HG03045 (cell line): ENCODE measurements around the gene RGPD6.
A peak's percentile ranks its signal among the peaks of the same experiment; 100 is the strongest.
"Not testable (repeated sequence)": the region's sequence is repeated elsewhere in the genome, so short reads cannot be mapped to it uniquely, and the experiment has no call there.

ENCODE experiments used
- ATAC-seq: cut with Tn5 transposase; IDR thresholded peaks from one replicate; pipeline ENCODE4 v1.9.1; 2021; ENCODE audit warnings: mild to moderate bottlenecking, moderate library complexity; ENCODE audit not compliant: unreplicated experiment

The RGPD6 gene

GRCh38 chr2:110576763-110577416, at the start of gene RGPD6:
TSS of gene RGPD6 (minus strand) at chr2:110577222. CDS start at chr2:110577024, 198 bp downstream.
- peak; percentile 99 for ATAC-seq

DNA sequence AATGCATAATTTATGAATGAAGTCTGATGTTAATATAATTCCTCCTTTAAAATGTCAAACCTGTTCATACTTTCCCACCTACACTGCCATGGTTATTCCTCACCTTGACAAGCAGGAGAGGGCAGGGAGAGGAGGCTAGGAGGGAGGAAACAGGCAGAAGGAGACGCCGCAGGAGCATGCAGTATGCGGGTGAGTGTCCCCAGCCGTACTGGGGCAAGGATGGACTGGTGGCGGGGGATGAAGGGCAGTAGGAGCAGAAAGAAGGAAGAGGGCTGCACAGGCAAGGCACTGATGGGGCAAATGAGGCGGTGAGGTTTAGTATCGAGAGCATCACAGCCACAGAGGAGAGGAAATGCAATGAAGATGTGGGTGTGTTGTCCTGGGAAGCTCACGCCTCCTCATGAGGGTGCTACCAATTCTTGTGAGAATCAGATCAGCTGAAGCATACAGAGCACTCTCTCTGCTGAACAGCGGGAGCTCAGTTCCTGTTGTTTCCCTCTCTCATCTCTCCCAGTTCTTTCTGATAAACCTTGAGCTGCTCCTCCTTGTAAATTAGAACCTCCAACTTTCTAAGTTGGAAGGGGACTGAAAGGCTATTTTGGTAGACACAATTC, 42.4 kb upstream of the RGPD6 start:
- not testable (repeated sequence) for ATAC-seq

DNA sequence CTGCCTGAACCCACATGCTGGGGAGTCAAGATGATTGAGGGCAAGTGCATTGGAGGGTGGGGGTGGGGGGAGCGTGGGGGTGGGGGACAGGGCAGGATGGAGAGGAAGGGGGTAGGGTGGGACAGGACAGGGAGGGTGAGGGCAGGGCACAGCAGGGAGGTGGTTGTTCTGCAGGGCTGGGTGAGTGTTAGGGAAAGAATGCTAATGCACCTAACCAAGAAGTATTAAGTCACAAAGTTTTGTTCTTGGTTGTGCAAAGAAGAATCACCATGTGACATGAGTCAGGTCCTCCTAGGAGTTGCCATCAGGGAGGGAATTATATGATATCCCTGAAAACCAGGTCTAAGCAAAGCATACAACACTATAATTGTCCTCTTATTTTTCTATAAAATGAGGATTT, 36.9 kb upstream of the RGPD6 start:
- ATAC-seq = not testable (repeated sequence)

- ATAC-seq = peak; percentile 41
These were observed 33.7 kb upstream of the RGPD6 start for GRCh38 chr2:110610613-110611250.

GRCh38 chr2:110609843-110610612, 33.0 kb upstream of the RGPD6 start:
- peak; percentile 35 for ATAC-seq

GRCh38 chr2:110608788-110609502, 31.9 kb upstream of the RGPD6 start:
- ATAC-seq = not testable (repeated sequence)

DNA sequence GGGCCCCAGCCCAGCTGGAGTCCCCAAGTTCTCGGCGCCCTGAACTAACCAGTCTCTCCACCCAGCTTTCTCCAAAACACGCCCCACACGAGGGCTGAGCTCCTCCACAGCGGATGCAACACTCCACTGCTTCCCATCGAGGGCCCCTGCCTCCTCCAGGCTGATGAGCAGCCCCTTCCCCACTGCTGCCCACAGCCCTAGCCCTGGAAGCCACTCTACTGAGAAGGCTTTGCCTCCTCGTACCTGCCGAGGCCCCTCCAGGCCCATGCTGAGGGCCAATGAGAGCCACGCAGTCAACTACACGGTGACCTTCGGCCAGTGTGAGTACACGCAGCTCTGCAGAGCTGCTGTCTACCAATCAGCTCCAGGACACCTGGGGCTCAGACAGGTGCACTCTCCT, 28.0 kb upstream of the RGPD6 start:
- not testable (repeated sequence) for ATAC-seq

- not testable (repeated sequence) for ATAC-seq
These were observed 27.0 kb upstream of the RGPD6 start for GRCh38 chr2:110603917-110604591.

GRCh38 chr2:110602139-110602538, 25.1 kb upstream of the RGPD6 start:
- not testable (repeated sequence) for ATAC-seq

GRCh38 chr2:110591973-110592372, 15.0 kb upstream of the RGPD6 start:
- not testable (repeated sequence) for ATAC-seq

DNA sequence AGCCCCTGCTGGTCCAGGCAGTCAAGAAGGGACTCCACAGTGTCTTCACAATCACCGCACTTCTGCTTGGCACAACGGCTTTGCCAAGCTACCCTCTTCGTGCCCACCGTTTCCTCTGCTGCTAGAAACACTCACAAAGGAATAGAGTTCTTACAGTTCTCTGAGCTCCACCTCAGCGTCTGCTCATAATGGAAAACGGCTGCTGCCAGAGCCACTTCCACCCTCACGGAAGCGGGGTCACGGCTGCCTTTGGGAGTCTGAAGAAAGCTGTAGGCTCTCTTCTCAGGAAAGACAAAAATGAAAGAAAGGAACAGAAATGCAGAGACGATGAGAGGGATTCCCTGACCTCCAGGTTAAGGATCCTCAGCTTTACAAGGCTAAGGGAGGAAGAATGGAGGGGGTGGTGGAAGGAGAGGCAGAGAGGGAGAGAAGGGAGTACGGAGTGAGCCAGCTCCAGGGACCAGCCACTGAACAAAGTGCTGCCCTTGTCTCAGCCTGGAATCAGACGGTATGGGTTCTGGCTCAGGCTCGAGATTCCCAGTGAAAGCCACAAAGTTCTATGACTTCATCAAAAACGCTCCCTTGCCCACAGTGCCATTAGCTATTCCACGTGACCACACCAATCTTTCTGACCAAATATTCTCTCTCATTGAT, 12.8 kb upstream of the RGPD6 start:
- ATAC-seq = not testable (repeated sequence)

GRCh38 chr2:110588520-110588919, 11.5 kb upstream of the RGPD6 start:
- not testable (repeated sequence) for ATAC-seq

DNA sequence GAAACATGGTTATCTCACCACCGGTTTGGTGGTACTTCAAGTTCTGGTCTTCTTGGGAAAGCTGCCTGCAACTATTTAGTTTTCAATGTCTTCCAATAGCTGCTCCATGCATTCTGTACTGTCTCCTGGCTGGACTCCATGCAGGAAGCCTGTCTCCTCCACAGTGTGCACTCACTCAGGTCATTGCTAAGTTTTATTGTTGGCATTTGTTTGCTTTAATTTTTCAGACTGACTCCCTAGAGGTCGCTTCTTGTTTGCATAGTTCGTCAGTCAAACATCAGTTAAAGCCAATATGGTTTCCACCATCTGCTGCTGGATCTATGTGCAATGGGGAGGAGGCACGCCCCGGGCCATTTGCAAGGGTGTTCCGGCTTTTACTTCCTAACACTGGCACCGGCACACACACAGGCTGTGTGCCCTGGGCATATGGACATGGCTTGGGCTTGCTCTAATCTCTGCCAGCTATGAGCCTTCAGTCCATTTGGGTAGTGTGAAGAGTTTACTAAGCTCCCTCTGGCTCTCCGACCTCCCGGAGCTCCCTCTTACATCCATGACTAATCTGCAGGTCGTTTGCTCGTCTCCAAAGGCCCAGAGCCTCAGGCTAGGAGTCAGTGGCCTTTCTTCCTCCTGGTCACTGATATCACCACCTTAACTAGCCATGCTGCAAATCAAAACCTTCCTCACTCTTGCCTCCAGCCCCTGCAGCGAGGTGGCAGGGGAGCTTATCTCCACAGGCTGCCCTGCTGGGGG, 2.4 kb upstream of the RGPD6 start:
- ATAC-seq = not testable (repeated sequence)

- ATAC-seq = not testable (repeated sequence)
These were observed 1.4 kb upstream of the RGPD6 start for GRCh38 chr2:110578429-110578828.

DNA sequence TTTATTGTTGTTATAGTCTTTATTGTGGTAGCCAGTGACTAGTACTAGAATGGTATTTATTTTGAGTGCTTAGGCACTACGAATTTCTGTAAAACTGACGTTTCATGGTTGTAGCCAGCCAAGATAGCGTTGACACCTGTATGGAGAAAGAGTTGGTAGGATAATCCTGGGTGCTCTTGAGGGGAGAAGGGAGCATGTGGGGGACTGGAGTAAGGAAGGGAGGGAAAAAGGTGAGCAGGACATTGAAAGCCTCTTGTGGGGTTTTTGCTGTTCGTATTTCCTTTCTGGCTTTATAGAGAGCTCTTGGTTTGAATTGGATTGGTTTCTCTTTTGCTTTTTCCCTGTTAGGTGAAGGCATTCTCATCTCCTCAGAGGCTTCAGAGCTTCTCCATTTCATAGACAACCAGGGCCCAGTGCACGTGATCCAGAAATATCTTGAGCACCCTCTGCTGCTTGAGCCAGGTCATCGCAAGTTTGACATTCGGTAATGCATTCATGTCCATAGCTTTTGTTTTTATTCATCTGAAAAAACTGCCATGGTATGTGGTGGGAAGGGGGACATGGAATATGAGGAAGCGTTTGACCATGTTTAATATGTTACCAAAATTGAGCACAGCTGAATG, 77.2 kb downstream of the RGPD6 start:
- ATAC-seq = not testable (repeated sequence)

GRCh38 chr2:110496027-110496426, 81.0 kb downstream of the RGPD6 start:
- ATAC-seq = not testable (repeated sequence)

GRCh38 chr2:110494488-110494887, 82.5 kb downstream of the RGPD6 start:
- ATAC-seq = not testable (repeated sequence)

- not testable (repeated sequence) for ATAC-seq
These were observed 88.0 kb downstream of the RGPD6 start for GRCh38 chr2:110488991-110489390.
